HG03354 (cell line): ENCODE measurements around the gene FEZF2.

Experiments
- ATAC-seq: cut with Tn5 transposase; IDR thresholded peaks from one replicate; pipeline ENCODE4 v1.9.1; 2021; ENCODE audit warnings: mild to moderate bottlenecking; ENCODE audit not compliant: unreplicated experiment, poor library complexity, severe bottlenecking

The FEZF2 gene

DNA sequence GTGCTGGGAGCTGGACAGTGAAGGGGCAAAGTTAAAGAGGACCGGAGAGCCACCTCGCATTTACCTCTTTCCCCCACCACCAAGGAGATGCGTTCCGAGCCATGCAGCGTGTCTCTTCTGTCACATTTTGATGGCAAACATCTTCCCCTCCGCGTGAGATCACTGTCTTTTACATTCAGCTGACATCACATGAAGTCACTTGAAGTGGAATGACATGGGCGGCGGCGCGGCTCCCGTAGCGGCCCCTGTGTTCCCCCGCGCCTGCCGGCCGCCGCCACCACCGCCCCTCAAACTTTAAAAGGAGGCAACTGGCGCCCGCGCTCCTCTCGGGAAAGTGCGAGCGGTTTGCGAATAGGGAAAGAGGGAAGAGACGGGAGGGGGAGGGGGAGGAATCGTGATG lies at the start of gene FEZF2:
Gene FEZF2 (minus strand): TSS at position 336 of the 400 bp plus-strand sequence. CDS start 682 bp downstream, outside the sequence.
- ATAC-seq, result no peak

DNA sequence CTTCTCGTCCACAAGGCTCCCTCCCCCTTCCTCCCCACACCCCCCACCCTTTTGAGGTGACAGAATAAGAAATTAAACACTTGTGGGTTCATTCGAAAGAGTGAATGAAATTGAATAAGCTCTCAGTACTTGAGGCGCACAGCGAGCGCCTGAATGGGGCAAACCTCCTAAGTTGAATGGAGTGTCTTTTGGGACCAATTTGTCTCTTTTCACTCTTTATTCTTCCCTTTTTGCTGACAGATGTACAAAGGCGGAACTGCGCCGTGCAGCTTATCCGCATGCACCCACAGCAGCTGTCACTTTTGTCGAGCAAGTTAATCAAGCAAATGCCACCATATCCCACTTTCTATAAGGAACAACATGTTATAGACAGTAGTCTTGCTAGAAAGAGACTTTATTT lies 47.9 kb upstream of the FEZF2 start:
- ATAC-seq, result no peak

DNA sequence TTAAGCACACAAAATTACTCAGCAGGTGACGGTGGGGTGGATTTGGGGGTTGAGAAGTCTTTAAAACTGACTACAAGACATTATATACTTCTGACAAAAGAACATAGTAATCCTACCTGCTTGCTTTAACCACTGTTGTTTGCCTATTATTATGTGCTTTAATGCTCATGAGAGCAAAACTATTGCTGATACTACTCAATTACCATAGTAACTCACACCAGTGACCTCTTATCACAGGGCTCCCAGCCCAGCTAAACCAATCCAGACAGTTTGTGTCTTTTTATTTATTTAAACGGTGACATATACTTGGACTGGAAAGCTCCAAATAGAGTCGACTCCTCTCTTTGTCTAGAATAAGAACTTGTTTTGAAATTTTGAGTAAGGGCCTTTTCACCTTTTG lies 42.8 kb upstream of the FEZF2 start:
- ATAC-seq, result no peak

DNA sequence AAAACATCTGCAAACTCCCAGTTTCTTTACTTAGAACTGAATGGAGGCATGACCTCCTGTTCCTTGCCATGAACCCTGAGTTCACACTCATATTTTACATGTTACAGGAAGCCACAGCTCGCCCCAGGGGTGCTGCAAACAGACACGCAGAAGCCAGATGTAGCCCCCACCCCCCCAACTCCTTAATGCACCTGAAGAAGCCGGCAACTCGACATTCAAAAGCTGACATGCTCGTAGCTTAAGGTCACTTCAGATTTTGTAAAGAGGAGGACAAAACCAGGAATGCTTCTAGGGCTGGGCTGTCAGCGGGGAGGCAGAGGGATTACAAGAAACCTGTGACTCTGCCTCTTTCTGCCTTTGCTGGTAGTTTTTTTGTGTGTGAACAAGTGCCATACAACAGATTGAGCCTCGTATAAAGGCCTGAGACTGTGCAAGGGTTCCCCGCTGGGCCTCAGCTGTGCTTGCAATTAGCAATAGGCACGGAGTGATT lies 42.0 kb upstream of the FEZF2 start:
- ATAC-seq, result no peak

DNA sequence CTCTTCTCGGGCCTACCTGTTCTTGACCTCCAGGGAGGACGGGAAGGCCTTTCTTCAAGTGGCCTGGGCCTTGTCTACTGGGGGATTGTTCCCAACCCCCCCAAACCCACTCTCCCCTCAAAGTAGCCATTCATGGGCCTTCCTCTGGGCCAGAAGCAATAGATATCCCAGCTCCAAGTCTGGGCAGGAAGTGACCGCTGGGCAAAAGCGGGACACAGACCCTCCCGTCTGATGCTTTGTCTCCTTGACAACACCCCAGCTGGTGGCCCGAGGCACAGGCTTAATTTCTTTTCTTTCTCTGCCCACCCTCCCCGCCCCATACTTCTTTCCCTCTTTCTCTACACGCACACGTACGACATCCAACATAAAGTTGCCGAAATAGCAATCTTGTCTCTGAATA lies 41.4 kb upstream of the FEZF2 start:
- no peak for ATAC-seq

DNA sequence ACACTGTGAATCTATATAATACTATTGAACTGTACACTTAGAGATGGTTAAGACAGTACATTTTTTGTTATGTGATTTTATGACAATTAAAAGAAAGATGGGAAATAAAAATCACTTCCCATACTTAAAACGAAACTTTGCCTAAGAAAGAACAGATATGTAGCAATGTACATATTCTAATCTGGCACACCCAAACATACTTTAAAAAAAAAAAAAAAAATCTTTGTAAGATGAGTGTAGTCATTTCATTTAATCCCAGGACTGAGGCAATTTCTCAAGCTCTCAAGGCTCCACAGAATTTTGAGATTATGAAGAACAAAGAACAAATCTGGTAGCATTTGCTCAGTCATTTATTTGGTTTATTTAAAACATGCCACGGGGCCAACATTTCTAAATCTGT lies 40.3 kb upstream of the FEZF2 start:
- no peak for ATAC-seq

- ATAC-seq, result no peak
These were observed 33.6 kb upstream of the FEZF2 start for GRCh38 chr3:62406945-62407344.

GRCh38 chr3:62405566-62405965 lies 32.2 kb upstream of the FEZF2 start:
- ATAC-seq, result no peak

GRCh38 chr3:62405135-62405534 lies 31.8 kb upstream of the FEZF2 start:
- ATAC-seq, result no peak

DNA sequence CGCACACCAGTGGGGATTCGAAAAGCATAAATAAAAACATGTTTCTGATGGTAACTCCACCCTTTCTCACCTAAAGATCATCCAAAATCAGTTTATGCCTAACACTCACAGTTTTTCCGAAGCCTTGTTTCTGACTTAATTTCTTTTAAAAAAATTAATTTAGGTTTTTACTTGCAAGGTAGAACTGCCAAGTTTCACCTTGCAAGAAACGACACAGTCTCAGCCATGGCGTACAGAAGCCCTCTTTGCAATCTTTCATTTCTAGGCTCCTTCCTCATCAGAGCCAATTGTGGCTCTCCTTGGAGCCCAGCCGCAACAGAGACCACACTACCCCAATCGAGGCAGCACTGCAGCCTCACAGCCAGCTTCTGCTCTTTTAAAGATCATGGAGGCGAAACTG lies 31.0 kb upstream of the FEZF2 start:
- no peak for ATAC-seq

- ATAC-seq, result no peak
These were observed 30.4 kb upstream of the FEZF2 start for GRCh38 chr3:62403765-62404164.

GRCh38 chr3:62392626-62393292 lies 19.4 kb upstream of the FEZF2 start:
- no peak for ATAC-seq

- ATAC-seq, result no peak
These were observed 13.9 kb upstream of the FEZF2 start for GRCh38 chr3:62387251-62387650.

DNA sequence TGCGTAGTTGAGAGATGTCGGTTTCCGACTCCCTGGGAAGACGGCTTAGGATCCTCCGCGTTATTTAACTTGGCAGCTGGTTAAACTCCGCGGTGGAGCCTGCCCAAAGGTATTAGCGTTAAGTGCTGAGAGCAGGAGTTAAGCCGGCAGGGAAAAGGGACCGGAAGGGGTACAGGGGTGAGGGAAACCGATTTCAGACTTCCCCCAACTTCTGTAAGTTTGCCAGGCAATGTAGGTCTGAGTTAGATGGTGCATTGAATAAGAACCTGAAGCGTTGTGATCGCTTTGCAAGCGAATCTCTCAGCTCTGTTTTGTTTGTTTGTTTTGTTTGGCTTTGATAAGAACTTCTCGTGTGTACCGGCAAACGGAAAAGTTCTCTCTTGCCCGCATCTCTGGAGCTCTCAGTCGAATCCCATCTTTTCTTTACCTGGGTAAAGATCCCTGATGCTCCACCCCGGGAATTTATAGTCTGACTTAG lies 6.0 kb upstream of the FEZF2 start:
- ATAC-seq, result no peak

DNA sequence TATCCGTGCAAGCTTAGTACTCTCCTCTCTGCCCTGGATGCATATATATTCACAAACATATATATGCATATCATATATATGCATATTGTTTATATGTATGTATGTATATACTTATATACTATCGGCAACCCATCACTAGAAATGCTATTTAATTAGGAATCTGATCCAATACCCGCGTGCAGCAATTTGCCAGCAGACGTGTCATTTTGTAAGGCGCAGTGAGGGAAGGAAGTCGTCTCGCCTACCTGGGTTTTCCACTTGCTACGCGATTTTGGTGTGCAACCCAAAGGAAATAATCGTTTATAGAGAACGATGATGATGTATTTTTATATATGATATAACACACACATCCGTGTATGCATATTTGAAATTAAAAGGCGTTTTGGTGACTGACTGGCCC lies 5.6 kb upstream of the FEZF2 start:
- ATAC-seq, result no peak

GRCh38 chr3:62378311-62378789 lies 5.0 kb upstream of the FEZF2 start:
- ATAC-seq, result no peak

DNA sequence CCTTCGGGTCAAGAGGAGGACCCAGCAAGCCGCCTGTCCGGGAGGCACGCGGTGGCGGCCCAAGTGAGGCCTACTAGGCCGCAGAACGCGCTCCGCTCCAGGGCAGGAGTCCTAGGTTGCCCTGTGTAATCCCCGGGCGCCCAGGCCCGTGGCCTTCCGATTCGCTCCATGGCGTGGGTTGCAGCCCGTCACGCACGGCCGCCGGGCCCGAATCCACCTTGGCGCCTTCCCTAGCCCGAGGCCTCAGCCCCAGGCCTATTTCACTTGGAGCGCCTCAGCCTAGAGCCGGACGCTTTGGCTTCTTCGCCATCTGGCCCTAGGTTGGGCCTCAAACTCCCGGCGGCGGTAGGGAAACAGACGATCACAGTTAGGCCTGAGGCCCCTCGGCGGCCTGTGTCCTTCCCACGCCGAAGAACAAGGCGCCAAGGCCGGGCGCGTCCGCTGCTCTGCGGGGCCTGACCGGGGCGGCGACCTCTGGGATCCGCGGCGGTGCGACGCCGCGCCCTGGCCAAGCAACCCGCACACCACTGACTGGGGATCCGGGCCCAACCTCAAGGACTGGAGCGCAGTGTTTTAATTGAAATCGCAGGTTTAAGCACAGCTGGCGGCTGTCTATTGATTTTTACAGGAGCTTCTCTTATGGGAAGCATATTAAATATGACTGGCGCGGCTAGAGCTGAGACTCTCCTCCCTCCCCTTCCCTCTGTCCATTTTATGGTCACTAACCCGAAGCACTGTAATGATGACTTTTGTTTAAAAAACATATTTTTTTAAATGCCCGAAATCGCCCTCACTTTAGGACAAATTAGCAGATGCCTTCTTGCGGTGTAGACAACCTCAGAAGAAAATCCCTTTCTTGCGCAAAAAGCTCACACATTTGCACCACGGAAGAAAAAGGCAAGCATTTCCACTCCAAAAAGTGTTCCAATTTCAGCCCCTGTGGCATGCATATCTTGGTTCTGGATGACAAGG lies 3.8 kb upstream of the FEZF2 start:
- no peak for ATAC-seq

DNA sequence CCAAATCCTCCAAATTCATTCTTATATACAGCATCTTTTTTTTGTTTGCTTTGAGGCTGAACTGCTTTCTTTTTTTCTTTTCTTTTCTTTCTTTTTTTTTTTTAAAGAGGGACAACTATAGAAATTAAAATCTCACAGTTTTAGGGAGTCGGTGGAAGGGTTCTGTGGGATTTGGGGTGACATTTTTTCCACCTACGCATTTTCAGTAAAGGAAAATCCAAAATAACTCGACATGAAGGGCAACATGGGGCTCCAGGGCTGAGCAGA lies 3.0 kb upstream of the FEZF2 start:
- ATAC-seq, result no peak

DNA sequence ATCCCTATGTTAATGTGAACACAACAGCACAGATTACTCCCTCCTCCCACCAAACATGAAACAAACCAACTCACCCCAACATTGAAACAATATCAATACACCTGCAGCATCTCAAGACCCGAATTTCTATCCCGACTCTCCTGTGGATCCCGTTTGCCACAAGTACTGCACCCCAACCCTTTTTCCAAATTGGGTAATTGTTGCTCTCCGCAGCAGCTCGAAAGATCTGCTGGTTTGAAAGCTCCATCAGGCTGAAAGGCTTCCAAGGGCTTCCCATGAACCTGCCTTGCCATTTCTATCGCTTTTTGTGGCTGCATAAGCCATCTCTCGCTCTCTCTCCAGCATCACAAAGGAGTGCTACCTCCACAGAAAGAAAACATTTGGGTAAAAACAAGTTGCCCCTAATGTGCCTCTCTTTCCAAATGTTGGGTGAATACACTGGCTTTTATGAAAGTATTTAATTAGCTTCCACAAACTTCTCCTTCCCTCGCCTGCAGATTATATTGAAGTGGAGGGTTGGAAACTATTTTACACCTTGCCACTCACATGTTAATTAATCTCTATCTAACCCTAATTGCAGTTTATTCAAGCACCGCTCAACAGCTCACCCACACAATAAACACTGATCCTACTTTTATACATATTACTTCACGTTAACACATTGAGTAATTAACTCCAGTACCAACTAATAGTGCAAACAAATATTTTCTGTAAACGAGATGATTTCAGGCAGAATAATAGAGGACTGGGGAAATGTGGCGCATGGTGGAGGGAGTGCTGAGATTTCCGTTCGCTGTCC lies 2.5 kb upstream of the FEZF2 start:
- no peak for ATAC-seq
